CD4-positive, alpha-beta T cell treated with Interleukin-15 for 4 hours (primary cell): ENCODE results near the gene TNS3.

Experiments used
- DNase-seq: peaks from one replicate; pipeline ENCODE4 v3.0.0-alpha.2; 2020; ENCODE audit warnings: low spot score

The TNS3 gene

DNA sequence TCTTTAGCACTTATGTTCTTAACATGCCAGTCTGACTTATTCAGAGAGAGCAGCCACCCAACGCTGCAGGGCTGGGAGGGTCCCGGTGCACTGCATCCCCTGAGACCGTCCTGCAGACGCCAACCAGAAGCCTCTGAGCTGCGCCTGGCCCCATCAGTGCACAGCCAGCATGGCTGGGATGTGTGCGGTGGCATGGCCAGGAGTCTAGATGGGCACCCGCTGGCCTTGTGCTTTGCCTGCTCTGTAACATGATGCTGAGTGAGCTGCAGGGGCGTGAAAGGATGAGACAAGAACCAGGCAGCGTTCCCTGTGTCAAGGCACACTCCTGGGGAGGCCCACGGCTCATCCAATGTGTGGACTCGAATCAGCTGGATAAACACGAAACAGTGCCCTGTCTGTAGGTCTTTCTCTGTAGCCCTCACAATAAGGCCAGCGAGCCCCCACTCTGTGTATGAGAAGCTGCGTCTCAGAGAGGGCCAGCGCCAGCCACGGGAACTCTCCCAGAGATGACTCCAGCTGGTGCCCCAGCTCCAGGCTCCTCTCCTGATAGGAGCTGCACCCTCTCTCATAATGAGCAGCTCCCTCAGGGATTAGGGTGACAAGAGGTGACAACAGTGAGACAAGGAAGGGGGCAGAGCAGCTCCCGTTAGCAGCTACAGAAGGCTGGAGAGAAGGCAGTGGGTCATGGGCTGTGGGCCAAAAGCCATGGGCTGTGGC, 96.8 kb downstream of the TNS3 start:
- DNase-seq: no peak

DNA sequence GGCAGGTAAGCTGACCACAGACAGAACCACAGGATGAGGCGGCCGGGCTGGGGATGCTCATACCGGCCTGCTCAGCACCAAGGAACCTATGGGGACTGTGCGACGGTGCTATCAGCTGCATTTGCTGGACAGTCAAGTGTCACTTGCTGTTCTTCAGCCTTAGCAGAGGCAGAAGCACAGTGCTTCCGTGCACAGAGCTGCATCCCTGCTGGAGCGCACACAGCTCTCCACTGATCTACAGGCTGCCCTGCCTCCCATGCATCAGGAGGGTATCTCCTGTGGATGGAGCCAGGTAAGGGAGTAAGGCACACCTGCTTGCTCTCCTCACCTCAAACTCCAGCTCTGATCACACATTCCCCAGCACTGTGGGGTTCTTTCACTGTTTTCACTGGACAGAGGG, 97.5 kb downstream of the TNS3 start:
- DNase-seq: no peak

- DNase-seq: no peak
Measured at GRCh38 chr7:47483604-47484273, 98.2 kb downstream of the TNS3 start.

DNA sequence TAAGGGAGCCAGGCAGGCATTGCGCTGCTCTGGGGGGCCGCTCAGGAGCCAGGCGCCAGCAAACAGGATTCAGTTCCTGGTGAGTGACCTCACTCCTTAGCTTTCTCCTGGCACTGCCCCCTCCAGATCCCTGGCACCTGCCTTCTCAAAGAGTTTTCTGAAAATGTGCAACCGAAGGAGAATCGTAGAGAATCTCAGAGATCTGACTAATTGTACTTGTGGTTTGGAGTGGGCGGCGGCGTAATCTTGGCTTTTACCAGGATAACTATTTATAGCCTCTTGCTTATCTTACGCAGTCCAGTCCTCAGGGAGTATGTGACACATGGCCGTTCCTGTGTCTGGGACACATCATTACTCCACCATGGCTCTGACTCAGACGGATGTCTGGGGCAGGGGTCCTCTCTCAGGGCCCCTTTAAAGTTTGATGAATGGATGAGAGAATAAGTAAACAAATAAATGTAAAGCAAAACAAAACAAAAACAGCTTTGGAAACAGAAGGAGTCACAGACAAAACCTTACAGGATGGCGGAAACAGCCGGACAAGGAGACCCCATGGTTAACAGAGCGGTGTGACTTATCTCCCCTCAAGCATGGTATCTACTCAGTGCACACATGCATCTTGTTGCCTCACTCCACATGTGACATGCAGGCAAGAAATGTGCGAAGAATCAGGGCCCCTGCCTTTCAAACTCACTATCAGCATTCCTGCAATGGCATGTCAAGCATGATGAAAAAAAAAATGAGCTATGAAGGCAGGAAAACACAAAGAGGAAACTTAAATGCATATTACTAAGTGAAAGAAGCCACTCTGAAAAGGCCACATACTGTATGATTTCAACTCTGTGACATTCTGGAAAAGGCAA, 99.7 kb downstream of the TNS3 start:
- no peak for DNase-seq

GRCh38 chr7:47481541-47482012, 100.3 kb downstream of the TNS3 start:
- DNase-seq: no peak

GRCh38 chr7:47480576-47481538, 101.1 kb downstream of the TNS3 start:
- no peak for DNase-seq

DNA sequence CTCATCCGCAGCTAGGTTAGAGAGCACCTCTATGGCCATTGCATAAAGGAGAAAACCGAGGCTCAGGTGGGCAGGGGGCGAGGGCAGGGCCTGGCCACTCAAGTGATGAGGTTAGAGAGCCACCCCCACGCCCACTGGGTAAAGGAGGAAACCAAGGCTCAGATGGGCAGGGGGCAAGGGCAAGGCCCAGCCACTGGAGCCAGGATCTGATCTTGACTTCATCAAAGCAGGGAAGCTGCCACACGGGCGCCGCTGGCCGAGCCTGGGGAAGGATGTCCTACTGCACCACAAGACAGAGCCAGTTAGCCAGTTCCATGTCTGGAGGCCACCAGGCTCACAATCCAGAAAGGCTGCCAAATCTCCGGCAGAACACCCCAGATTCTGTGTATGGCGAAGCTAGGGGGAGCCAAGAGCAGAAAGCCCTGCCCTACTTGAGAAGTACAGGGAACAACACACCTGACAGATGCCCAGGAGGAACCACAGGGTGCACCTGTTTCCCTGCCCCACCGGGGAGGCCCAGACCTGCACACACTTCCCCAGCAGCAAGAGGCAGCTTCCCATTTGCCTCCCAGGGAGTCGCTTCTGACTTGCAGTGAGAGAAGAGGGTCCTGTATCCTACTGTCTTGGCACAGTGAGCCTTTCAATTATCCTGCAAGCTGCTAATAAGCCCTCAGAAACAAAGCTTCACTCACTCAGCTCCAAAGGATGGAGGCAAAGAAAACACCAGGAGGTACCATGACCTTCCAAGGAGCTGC, 101.9 kb downstream of the TNS3 start:
- no peak for DNase-seq

GRCh38 chr7:47478926-47479711, 102.8 kb downstream of the TNS3 start:
- no peak for DNase-seq

DNA sequence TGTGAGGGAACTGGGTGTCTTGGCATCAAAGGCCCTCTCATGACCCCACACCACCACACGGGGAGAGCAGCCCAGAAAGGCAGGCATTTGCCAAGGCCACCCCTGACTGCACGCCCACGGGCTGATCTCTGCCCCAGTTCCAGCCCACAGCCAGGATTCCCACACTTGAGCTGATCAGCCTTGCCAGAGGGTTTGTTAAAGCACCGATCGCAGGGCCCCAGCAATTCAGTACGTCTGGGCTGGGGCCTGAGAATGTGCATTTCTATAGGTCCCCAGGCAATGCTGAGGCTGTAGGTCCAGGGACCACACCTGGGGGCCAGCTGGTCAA, 103.9 kb downstream of the TNS3 start:
- DNase-seq: no peak

- DNase-seq: no peak
Measured at GRCh38 chr7:47477191-47478016, 104.5 kb downstream of the TNS3 start.

- no peak for DNase-seq
Measured at GRCh38 chr7:47475880-47476227, 106.1 kb downstream of the TNS3 start.

- peak; percentile 4 for DNase-seq
Measured at GRCh38 chr7:47474937-47475879, 106.7 kb downstream of the TNS3 start.

DNA sequence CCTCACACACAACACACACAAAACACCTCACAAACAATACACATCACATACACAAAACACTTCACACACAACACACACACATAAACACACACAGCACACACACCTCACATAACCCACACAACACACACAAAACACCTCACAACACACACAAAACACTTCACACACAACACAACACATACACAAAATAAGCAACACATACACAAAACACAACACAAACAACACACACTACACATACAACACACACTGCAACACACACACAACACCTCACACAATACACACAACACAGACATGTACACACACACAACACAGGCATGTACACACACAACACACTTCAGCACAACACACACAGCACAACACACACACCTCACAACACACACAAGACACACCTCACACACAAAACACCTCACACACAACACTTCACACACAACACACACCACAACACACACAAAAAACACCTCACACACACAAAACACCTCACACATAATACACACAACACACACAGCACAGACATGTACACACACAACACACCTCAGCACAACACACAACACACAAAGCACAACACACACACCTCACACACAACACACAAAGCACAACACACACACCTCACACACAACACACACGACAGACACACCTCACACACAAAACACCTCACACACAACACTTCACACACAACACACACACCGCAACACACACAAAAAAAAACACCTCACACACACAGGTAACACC, 107.5 kb downstream of the TNS3 start:
- DNase-seq: no peak

DNA sequence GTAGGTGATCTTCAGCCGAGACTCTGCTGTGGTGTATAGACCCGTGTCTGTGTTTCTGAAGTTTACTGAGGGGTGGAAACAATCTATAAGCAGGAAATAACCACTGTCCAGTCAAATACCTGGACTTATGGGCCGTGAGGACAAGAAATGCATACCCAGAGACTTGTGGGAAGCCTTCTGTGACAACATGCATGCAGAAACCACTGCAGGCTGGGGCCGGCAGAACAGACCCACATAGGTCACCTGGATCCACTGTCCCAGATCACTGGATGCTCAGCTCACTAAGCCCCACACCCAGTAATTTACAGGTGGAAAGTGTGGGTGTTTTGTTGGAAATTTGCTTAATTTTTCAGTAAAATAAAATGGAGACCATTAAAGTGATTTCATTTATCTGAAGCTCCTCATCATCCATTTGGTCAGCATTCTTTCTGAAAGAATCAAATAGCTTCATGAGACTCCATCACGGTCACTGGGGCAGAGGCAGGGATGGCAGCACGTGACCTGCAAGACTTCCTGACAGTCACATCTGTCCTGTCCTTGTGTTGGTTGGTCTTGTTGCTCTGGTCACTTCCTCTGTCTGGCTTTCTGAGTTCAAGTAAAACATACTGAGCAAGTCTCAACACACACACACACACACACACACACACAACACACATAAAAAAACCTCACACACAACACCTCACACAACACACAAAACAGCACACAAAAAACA, 108.3 kb downstream of the TNS3 start:
- DNase-seq: no peak

GRCh38 chr7:47472444-47473157, 109.3 kb downstream of the TNS3 start:
- DNase-seq: no peak

DNA sequence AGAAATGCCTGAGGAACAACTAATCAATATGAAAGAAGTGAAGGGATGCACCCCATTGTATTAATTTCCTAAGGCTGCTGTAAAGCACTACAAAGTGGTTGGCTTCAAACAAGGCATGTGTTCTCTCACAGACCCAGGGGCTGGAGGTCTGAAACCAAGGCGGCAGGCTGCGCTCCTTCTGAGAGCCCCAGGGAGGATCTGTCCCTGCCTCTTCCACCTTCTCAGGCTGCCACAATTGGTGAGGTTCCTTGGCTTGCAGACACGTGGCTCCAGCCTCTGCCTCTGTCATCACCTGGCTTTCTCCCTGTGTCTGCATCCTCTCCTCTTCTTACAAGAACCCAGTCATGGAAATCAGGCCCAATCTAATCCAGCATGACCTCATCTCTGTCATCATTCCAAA, 110.1 kb downstream of the TNS3 start:
- DNase-seq: no peak
